SH-SY5Y (cell line): Measurements from ENCODE around the gene DPP8.

Experiments used
- GATA2 ChIP-seq: IDR thresholded peaks from 2 replicates; pipeline ENCODE4 v1.6.1; 2011; ENCODE audit warnings: mild to moderate bottlenecking, low read depth, low read length
- GATA3 ChIP-seq: IDR thresholded peaks from 2 replicates; pipeline ENCODE4 v1.6.1; 2011; ENCODE audit warnings: low read depth, mild to moderate bottlenecking, low read length, moderate library complexity

DPP8 gene

DNA sequence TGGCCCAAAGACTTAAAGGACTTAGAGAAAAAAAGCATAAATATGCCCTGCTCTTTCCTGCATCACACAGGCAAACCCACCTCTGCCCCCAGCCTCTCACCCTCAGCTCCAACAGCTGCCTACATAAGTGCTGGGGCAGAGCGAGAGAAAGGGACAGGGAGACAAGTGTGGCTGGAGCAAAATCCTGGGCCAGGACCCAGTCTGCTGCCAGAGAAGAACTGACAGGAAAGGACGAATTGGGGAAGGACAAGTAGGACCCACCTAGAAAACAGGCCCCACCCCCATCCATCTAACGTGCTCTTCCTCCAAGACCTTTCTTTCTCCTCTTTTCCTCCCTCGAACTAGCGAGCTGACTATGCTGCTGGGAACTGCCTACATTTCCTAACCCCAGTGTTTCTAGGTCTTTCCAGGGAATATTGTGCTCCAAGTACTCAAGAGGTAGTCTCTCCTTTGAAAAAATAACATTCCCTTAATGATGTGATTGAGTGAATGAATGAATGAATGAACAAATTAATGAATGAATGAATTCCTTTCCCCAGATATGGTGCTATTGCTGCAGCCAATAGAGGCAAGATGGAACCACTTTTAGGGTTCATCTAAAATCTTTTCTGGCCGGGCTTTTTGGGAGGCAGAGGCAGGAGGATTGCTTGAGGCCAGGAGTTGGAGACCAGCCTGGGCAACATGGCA lies 113.2 kb downstream of the DPP8 start:
- TF ChIP-seq GATA3 (no peak), GATA2 (no peak)

- TF ChIP-seq GATA2 (no peak), GATA3 (no peak)
Measured at GRCh38 chr15:65402961-65403360, 114.5 kb downstream of the DPP8 start.

GRCh38 chr15:65401611-65402240 lies 115.8 kb downstream of the DPP8 start:
- TF ChIP-seq GATA2 (no peak), GATA3 (no peak)

- no peak for TF ChIP-seq GATA3
- TF ChIP-seq GATA2: no peak
Measured at GRCh38 chr15:65400760-65401610, 116.5 kb downstream of the DPP8 start.

DNA sequence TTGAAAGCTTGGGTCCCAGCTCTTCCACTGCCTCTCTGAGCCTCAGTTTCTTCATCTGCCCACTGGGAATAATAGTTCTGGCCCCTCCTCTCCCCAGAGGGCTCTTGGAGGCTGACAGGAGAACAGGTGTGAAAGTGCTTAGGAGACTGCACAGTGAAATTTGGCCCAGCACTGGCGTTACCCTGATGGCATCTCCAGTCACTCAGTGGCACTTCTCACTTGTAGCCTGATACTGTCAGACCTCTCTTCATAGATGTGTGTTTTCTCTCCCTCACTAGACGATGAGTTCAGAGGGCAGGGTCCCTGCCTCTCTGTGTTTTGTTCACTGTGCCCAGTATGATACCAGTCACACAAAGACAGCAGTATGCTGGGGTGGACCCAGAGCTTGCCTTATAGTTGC lies 117.5 kb downstream of the DPP8 start:
- no peak for TF ChIP-seq GATA3
- no peak for TF ChIP-seq GATA2

- TF ChIP-seq GATA2 (no peak), GATA3 (no peak)
Measured at GRCh38 chr15:65399001-65399706, 118.3 kb downstream of the DPP8 start.

DNA sequence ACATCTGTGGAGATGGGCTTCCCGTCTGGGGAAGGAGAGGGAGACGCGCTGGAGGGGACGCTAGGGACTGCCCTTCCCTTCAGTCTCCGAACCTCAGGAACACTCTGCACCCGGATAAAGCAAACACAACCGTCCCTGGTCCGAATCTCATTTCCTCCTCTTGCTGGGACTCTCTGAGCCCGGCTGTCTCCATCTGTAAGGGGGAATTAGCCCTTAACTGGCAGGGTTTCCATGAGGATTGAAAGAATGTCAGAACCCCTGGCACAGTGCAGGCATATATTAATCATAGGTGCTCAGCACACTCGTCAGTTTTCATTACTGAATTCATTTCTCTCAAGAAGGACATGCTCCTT lies 120.5 kb downstream of the DPP8 start:
- no peak for TF ChIP-seq GATA3
- no peak for TF ChIP-seq GATA2

DNA sequence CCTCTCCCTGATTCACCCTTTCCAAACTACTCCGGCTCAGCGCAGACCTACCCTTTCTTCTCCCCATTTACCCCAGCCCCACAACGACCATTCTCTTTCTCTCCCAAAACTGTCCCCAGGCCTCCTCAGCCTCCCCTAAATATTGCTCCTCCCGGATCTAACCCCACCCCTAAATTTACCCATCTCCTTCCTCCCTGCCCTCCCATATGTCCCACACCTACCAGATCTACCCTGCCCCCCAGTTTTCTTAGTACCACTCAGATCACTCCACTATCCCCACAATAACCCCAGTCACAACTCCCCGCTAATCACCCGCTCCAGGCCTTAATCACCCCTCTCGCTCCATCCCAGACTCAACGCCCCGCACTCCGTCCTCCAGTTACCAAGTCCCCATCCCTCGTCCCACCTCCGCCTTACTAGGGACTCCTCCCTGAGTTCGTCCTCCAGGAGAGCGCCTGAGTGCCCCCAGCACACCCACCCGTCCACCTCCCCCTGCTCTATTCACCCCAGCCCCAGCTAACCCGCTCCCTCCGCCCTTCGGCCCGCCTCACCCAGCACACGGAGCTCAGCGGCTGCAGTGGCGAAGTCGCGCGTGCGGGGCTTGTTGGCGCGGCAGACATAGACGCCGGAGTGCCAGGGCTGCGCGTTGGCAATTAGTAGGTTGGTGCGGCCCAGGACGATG lies 121.1 kb downstream of the DPP8 start:
- TF ChIP-seq GATA3: no peak
- TF ChIP-seq GATA2: no peak

GRCh38 chr15:65395567-65396202 lies 121.8 kb downstream of the DPP8 start:
- no peak for TF ChIP-seq GATA2
- TF ChIP-seq GATA3: no peak

GRCh38 chr15:65394936-65395335 lies 122.6 kb downstream of the DPP8 start:
- TF ChIP-seq GATA2 (no peak), GATA3 (no peak)

DNA sequence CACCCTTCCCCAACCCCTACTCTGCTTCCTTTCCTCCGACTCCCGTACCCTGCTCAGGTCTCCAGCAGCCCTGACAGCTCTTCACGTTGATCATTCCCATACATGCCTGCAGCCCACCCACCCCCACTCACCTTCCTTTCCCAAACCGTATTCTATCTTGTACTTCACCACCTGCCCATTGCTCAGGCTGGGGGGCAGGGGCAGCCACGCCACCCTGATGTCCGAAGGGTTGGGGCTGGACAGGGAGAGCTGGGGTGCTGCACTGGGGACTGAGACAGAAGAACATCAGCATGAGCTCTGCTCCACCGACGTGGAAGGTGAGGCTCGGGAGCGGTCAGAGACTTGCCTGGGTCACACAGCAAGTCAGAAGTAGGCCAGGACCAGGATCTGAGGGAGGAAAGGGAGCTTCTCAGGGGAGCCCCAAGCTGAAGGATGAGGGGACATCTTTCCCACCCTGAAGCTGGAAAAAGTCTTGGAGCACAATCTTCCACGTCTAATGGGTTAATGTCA lies 123.2 kb downstream of the DPP8 start:
- no peak for TF ChIP-seq GATA3
- TF ChIP-seq GATA2: no peak

- TF ChIP-seq GATA2 (no peak), GATA3 (no peak)
Measured at GRCh38 chr15:65393557-65393956, 123.9 kb downstream of the DPP8 start.

DNA sequence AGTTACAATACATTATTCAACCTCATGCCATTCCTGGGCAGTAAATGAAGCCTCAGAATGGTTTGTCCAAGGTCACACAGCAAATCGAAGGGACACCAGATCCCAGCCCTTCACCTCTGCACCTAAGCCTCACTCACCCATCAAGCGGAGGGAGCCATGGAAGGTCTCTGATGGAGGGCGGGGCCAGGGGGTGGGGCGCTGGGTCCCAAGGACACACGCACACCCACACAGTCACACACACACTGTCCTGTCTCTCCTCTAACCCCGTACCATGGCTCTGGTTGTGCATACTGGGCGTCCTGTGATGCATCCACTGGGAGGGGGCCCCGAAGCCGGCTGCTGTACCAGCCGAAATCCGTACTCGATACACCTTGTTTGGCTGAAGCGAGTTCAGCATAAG lies 124.4 kb downstream of the DPP8 start:
- TF ChIP-seq GATA3 (no peak), GATA2 (no peak)
